CD14-positive monocyte (primary cell): ENCODE data around the gene TRIM33. TPM values are rescaled to one million over a fixed set of nuclear protein-coding genes. Genes with fewer than 3 reads are reported as not detected.

ENCODE experiments used
- DNase-seq, 3 donors: peaks; one replicate each; pipeline ENCODE4 v3.0.0-alpha.2; 2011 to 2022
- H2AFZ ChIP-seq: 2 replicates; pipeline ENCODE4 v1.6.0; 2012; ENCODE audit warnings: mild to moderate bottlenecking, low read depth, low read length, inconsistent platforms; ENCODE audit not compliant: insufficient read depth, poor library complexity, severe bottlenecking
- H3K27ac ChIP-seq, 2 donors: 1 replicate in 1 of 2; 2 replicates in 1 of 2; pipeline ENCODE4 v1.5.1; 2012 to 2013; ENCODE audit warnings: low read length in 2 of 2, control low read depth in 1 of 2, inconsistent platforms in 1 of 2, low read depth in 1 of 2, mild to moderate bottlenecking in 1 of 2
- H3K27me3 ChIP-seq, 2 donors: one replicate each; pipeline versions ENCODE4 v1.6.0 to v1.6.1; 2011 to 2013; ENCODE audit warnings: low read length in 2 of 2; ENCODE audit not compliant: control insufficient read depth in 2 of 2, insufficient read depth in 2 of 2
- H3K36me3 ChIP-seq, 2 donors: replicated peaks in 1 of 2; 1 replicate in 1 of 2; 2 replicates in 1 of 2; pipeline versions ENCODE4 v1.5.1 to v1.6.1; 2012 to 2013; ENCODE audit warnings: low read length in 2 of 2, control low read depth in 1 of 2, inconsistent platforms in 1 of 2, mild to moderate bottlenecking in 1 of 2; ENCODE audit not compliant: insufficient read depth in 2 of 2, control insufficient read depth in 1 of 2
- H3K4me1 ChIP-seq, 2 donors: 1 replicate in 1 of 2; 2 replicates in 1 of 2; pipeline versions ENCODE4 v1.5.1 to v1.6.1; 2012 to 2013; ENCODE audit warnings: low read length in 2 of 2, control low read depth in 1 of 2, inconsistent platforms in 1 of 2, mild to moderate bottlenecking in 1 of 2, moderate library complexity in 1 of 2; ENCODE audit not compliant: insufficient read depth in 2 of 2, control insufficient read depth in 1 of 2
- H3K4me2 ChIP-seq: replicated peaks from 2 replicates; pipeline ENCODE3; 2012; ENCODE audit warnings: low read length, moderate library complexity, mild to moderate bottlenecking; ENCODE audit not compliant: poor library complexity, severe bottlenecking; ENCODE audit errors: extremely low read depth
- H3K4me3 ChIP-seq, 3 experiments: fragments of 200-600 bp in 1 of 3; sonication (generic) in 1 of 3; replicated peaks in 1 of 3; 1 replicate in 2 of 3; 2 replicates in 1 of 3; pipeline ENCODE4 v1.5.1; 2011 to 2013; ENCODE audit warnings: low read length in 3 of 3, mild to moderate bottlenecking in 3 of 3, control low read depth in 2 of 3, low read depth in 2 of 3, inconsistent platforms in 1 of 3, moderate library complexity in 1 of 3
- H3K79me2 ChIP-seq: 2 replicates; pipeline ENCODE4 v1.6.0; 2012; ENCODE audit warnings: mild to moderate bottlenecking, control low read depth, inconsistent platforms, low read length, moderate library complexity; ENCODE audit not compliant: insufficient read depth
- H3K9ac ChIP-seq: 2 replicates; pipeline ENCODE4 v1.6.0; 2017; ENCODE audit warnings: low read length, mild to moderate bottlenecking; ENCODE audit not compliant: insufficient read depth, poor library complexity, severe bottlenecking
- H3K9me3 ChIP-seq, 2 donors: replicated peaks in 1 of 2; 1 replicate in 1 of 2; 2 replicates in 1 of 2; pipeline versions ENCODE4 v1.5.1 to v1.6.1; 2012 to 2013; ENCODE audit warnings: low read length in 2 of 2, control low read depth in 1 of 2; ENCODE audit not compliant: control insufficient read depth in 1 of 2, insufficient read depth in 1 of 2
- H4K20me1 ChIP-seq: 2 replicates; pipeline ENCODE4 v1.6.0; 2012; ENCODE audit warnings: mild to moderate bottlenecking, low read length, control low read depth, moderate library complexity; ENCODE audit not compliant: insufficient read depth
- H3K27ac Mint-ChIP-seq, 7 donors: one replicate each; pipeline ENCODE4 v1.8.0; 2020; ENCODE audit warnings: mild to moderate bottlenecking in 7 of 7, mixed read lengths in 7 of 7, moderate library complexity in 6 of 7, inconsistent platforms in 2 of 7
- H3K27me3 Mint-ChIP-seq, 3 donors: one replicate each; pipeline ENCODE4 v1.8.0; 2021 to 2022; ENCODE audit warnings: low read depth in 3 of 3, mild to moderate bottlenecking in 3 of 3, mixed read lengths in 3 of 3, moderate library complexity in 3 of 3, inconsistent platforms in 1 of 3
- H3K36me3 Mint-ChIP-seq, 2 donors: one replicate each; pipeline ENCODE4 v1.8.0; 2020; ENCODE audit warnings: mixed read lengths in 2 of 2, inconsistent platforms in 1 of 2, mild to moderate bottlenecking in 1 of 2
- H3K4me1 Mint-ChIP-seq: one replicate; pipeline ENCODE4 v1.8.0; 2020; ENCODE audit warnings: mild to moderate bottlenecking, mixed read lengths
- H3K4me3 Mint-ChIP-seq, 2 donors: one replicate each; pipeline ENCODE4 v1.8.0; 2020; ENCODE audit warnings: mild to moderate bottlenecking in 2 of 2, mixed read lengths in 2 of 2, moderate library complexity in 1 of 2
- H3K9me3 Mint-ChIP-seq, 7 donors: one replicate each; pipeline ENCODE4 v1.8.0; 2020 to 2022; ENCODE audit warnings: mixed read lengths in 7 of 7, mild to moderate bottlenecking in 6 of 7, moderate library complexity in 6 of 7, inconsistent platforms in 2 of 7
- WGBS: methylation state at CpG from one replicate; pipeline ENCODE4 v1.1.5; 2013; ENCODE audit warnings: missing lambda C conversion rate; ENCODE audit not compliant: insufficient coverage; 5-methylcytosine and 5-hydroxymethylcytosine counted together
- intact Hi-C, 2 donors: fragments of 100-400 bp; cut with micrococcal nuclease; formaldehyde crosslinking; loops; one replicate each; pipeline versions ENCODE4 v1.15.0 to v1.15.1; 2023
- polyA plus RNA-seq, 3 donors: library from polyadenylated mRNA; depleted of rRNA in 1 of 3; unstranded in 2 of 3; stranded (reverse) in 1 of 3; fragments of 300-500 nt in 2 of 3; fragments of >200 nt in 1 of 3; fragmentation: Illumina TruSeq in 2 of 3; gene quantifications; 1 replicate in 2 of 3; 2 replicates in 1 of 3; pipeline ENCODE4 v1.2.3, GENCODE V29; 2012 to 2021
- TF ChIP-seq, protein P1 (sequence below): fragments of 200-600 bp; IDR thresholded peaks from one replicate; pipeline ENCODE4 v1.8.0; 2022; ENCODE audit warnings: antibody characterized with exemption, mild to moderate bottlenecking

Gene TRIM33
- polyA plus RNA-seq, 3 donors, result 11.8 to 16.5 (median 13.7) TPM

DNA sequence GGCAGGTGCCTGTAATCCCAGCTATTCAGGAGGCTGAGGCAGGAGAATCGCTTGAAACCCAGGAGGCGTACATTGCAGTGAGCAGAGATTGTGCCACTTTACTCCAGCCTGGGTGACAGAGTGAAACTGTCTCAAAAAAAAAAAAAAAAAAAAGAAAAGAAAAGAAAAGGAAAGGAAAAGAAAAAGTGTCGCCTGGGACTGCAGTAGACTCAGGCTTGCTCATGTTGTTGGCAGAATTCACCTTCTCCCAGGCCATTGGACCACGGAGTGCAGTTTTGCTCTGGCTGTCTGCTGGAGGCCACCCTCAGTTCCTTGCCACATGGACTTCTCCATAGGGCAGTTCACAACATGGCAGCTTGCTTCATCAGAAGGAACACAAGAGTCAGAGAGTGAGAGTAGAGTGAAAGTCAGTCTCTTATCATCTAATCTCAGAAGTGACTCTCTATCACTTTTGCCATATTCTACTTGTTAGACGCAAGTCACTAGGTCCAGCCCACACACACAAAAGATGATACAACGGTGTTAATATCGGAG lies 41.2 kb upstream of the TRIM33 start:
- Mint-ChIP-seq H3K4me3 (no peak overlapping the region), H3K27ac (no peak overlapping the region), H3K27me3 (peaks cover 0 to 6% (median 4%) of the 10 kb centered on the region in 3 donors), H3K9me3 (peaks cover 0 to 13% (median 2%) of the 10 kb centered on the region in 7 donors), H3K4me1 (peaks cover 15% of the 10 kb centered on the region), H3K36me3 (no peaks in the 10 kb centered on the region)
- Histone ChIP-seq H2AFZ (no peak overlapping the region), H3K27ac (no peak overlapping the region), H3K36me3 (no peaks in the 10 kb centered on the region), H3K4me3 (no peak overlapping the region), H3K27me3 (no peaks in the 10 kb centered on the region), H3K9me3 (no peaks in the 10 kb centered on the region), H3K4me1 (peaks cover 15 to 21% of the 10 kb centered on the region in 2 donors), H4K20me1 (no peaks in the 10 kb centered on the region), H3K79me2 (no peaks in the 10 kb centered on the region), H3K9ac (no peak overlapping the region), H3K4me2 (no peak overlapping the region)
- TF ChIP-seq, protein P1, sequence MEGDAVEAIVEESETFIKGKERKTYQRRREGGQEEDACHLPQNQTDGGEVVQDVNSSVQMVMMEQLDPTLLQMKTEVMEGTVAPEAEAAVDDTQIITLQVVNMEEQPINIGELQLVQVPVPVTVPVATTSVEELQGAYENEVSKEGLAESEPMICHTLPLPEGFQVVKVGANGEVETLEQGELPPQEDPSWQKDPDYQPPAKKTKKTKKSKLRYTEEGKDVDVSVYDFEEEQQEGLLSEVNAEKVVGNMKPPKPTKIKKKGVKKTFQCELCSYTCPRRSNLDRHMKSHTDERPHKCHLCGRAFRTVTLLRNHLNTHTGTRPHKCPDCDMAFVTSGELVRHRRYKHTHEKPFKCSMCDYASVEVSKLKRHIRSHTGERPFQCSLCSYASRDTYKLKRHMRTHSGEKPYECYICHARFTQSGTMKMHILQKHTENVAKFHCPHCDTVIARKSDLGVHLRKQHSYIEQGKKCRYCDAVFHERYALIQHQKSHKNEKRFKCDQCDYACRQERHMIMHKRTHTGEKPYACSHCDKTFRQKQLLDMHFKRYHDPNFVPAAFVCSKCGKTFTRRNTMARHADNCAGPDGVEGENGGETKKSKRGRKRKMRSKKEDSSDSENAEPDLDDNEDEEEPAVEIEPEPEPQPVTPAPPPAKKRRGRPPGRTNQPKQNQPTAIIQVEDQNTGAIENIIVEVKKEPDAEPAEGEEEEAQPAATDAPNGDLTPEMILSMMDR, result no peak
- no peak for DNase-seq
- WGBS, result 100% methylated on average over 3 of the region's 7 CpGs
- intact Hi-C loops, result loop anchor here in 1 of 2 donors (10.0 kb wide), 1 partner anchor 207 kb away; no protein-coding TSS in a partner anchor

DNA sequence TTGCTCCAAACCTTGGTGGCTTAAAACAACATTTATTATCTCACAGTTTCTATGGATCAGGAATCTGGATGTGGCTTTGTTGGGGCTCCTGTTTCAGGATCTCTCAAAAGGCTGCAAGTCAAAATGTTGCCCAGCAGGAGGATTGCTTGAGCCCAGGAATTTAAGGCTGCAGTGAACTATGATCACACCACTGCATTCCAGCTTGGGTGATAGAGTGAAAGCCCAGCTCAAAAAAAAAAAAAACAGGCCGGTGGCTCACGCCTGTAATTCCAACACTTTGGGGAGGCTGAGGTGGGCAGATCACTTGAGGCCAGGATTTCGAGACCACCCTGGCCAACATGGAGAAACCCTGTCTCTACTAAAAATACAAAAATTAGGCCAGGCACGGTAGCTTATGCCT lies 40.4 kb upstream of the TRIM33 start:
- no peaks in the 10 kb centered on the region for H3K27me3 ChIP-seq
- Mint-ChIP-seq H3K9me3 (peaks cover 0 to 16% (median 2%) of the 10 kb centered on the region in 7 donors), H3K4me1 (peaks cover 15% of the 10 kb centered on the region), H3K27ac (no peak overlapping the region), H3K36me3 (no peaks in the 10 kb centered on the region), H3K4me3 (no peak overlapping the region), H3K27me3 (peaks cover 0 to 5% (median 4%) of the 10 kb centered on the region in 3 donors)
- H3K27ac ChIP-seq, result no peak overlapping the region
- H3K36me3 ChIP-seq, result no peaks in the 10 kb centered on the region
- WGBS, result 100% methylated on average over 2 of the region's 4 CpGs
- no peak overlapping the region for H3K4me3 ChIP-seq
- no peak overlapping the region for H3K4me2 ChIP-seq
- intact Hi-C loops, result loop anchor here in 1 of 2 donors (10.0 kb wide), 1 partner anchor 207 kb away; no protein-coding TSS in a partner anchor
- H3K4me1 ChIP-seq, result peaks cover 15 to 21% of the 10 kb centered on the region in 2 donors
- TF ChIP-seq, protein P1, result no peak
- no peaks in the 10 kb centered on the region for H3K79me2 ChIP-seq
- DNase-seq, result no peak
- no peaks in the 10 kb centered on the region for H4K20me1 ChIP-seq
- H3K9me3 ChIP-seq, result no peaks in the 10 kb centered on the region
- H2AFZ ChIP-seq, result no peak overlapping the region
- no peak overlapping the region for H3K9ac ChIP-seq
